ENCODE results near the gene SBNO2.

SBNO2 gene

DNA sequence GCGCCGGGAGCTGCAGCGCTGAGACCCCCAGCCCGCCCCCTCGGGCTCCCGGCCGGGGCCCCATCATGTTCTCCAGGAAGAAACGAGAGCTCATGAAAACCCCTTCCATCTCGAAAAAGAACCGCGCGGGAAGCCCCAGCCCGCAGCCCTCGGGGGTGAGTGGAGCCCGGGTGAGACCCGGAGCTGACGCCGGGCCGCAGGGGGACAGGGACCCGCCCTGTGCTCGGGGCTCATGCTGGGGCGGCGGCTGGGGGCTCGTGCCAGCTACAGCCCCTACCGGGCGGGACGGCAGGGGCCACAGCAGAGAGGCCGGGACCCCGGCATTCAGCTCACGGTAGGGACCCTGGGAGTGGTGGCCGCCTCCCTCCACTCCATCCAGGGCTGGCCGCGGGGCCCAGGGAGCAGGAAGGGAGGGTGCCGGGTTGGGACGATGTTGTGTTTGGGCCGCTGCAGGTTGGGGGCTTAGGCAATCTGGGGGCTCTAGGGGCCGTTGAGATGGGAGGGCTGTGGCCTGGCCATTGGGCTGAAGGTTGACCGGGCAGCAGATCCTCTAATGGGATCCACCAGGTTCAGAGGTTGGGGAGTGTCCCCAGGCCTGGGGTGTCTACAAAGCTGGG is 106.6 kb downstream of the SBNO2 start:
- no peak for DNase-seq (ENCODE audit: low read depth)
- TF ChIP-seq, protein P1, sequence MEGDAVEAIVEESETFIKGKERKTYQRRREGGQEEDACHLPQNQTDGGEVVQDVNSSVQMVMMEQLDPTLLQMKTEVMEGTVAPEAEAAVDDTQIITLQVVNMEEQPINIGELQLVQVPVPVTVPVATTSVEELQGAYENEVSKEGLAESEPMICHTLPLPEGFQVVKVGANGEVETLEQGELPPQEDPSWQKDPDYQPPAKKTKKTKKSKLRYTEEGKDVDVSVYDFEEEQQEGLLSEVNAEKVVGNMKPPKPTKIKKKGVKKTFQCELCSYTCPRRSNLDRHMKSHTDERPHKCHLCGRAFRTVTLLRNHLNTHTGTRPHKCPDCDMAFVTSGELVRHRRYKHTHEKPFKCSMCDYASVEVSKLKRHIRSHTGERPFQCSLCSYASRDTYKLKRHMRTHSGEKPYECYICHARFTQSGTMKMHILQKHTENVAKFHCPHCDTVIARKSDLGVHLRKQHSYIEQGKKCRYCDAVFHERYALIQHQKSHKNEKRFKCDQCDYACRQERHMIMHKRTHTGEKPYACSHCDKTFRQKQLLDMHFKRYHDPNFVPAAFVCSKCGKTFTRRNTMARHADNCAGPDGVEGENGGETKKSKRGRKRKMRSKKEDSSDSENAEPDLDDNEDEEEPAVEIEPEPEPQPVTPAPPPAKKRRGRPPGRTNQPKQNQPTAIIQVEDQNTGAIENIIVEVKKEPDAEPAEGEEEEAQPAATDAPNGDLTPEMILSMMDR (conservative IDR thresholded peaks at IDR 0.05; ENCODE audit: control insufficient read depth, insufficient read depth, low read depth, low read length): no peak

DNA sequence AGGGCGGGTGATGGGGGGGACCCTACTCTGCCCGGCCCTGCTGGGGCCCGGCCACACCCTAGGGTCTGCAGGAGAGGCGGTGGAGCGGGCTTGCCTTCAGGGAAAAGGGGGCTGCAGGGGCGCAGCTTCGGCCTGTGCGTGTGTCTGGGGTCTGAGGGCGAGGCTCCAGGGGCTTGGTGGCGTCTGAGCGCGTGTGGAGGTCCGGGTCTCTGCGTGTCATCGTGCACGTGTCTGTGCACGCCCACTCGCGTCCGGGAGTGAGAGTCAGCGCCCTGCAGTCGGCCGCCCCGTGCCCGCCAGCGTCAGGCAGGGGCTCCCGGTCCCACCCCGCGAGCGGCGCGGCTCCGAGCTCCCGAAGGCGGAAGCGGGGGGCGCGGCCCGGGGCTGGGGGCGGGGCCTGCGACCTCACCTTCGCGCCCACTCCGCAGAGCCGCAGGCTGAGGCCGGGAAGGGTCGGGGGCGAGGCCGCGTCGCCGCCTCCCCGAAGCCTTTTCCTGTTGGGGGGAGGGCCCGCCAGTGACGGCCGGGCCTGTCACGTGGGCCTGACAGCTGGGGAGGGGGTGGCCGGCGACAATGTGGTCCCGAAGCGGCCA is 107.2 kb downstream of the SBNO2 start, which contains the start of gene ARHGAP45:
TSS of gene ARHGAP45 (plus strand) at position 420 of the 593 bp plus-strand sequence. CDS start 239 bp downstream, outside the sequence.
- H3K4me3 ChIP-seq (ENCODE audit: control insufficient read depth, low read depth, low read length): no peak within 1 kb of the TSS
- TF ChIP-seq, protein P1 (conservative IDR thresholded peaks at IDR 0.05; ENCODE audit: control insufficient read depth, insufficient read depth, low read depth, low read length): no peak
- no peak for DNase-seq (ENCODE audit: low read depth)

More for the DNA sequence above, 106.6 kb downstream of the SBNO2 start:
- H3K4me3 ChIP-seq (ENCODE audit: control insufficient read depth, low read depth, low read length): no peak overlapping the region

DNA sequence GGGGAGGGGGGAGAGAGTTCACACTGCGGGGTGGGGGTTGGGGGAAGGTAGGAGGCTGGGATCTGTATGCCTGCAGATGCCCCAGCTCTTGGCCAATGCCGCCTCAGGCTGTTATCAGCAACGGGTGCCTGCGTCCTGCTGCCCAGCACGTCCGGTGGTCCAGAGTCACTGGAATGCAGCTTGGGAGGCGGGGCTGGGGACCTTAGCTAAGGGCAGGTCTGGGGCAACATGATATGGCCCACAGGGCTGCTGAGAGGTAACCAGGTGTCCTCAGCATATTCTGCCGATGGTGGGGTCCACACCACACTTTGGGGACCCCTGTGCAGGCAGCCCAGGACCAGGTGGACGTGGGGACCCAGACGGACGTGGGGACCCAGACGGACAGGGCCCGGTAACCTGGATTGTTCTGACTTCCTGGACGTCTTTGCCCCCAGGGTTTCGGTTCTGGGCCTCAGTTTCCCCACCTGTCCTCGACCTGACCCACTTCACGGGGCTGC is 107.8 kb downstream of the SBNO2 start:
- H3K4me3 ChIP-seq (ENCODE audit: control insufficient read depth, low read depth, low read length): no peak overlapping the region
- DNase-seq (ENCODE audit: low read depth): no peak

DNA sequence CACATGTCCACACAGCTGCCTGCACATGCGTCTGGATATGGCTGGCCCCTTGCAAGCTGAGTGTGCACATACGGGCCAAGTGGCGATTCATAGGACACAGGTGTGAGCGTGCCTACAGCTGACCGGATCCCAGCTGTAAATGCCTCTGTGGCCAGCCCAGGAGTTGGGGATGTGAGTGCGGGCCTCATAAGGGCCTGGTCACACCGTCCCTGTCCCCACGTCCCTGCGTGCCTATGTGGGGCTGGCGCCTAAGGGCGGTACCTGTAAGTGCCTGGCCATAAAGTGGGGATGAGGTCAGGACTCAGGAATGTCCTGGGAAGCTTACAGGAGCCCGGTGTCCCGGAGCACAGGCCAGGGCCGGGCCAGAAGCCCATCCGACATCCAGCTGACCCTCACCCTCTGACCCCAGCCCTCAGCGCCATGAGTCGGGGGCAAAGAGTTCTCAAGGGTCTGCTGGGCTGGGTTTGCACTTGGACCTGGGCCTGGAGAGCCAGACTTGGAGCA is 108.4 kb downstream of the SBNO2 start:
- TF ChIP-seq, protein P1 (conservative IDR thresholded peaks at IDR 0.05; ENCODE audit: control insufficient read depth, insufficient read depth, low read depth, low read length): no peak
- DNase-seq (ENCODE audit: low read depth): no peak
- H3K4me3 ChIP-seq (ENCODE audit: control insufficient read depth, low read depth, low read length): no peak overlapping the region

More for the DNA sequence above, 107.8 kb downstream of the SBNO2 start:
- TF ChIP-seq, protein P1 (conservative IDR thresholded peaks at IDR 0.05; ENCODE audit: control insufficient read depth, insufficient read depth, low read depth, low read length): no peak

DNA sequence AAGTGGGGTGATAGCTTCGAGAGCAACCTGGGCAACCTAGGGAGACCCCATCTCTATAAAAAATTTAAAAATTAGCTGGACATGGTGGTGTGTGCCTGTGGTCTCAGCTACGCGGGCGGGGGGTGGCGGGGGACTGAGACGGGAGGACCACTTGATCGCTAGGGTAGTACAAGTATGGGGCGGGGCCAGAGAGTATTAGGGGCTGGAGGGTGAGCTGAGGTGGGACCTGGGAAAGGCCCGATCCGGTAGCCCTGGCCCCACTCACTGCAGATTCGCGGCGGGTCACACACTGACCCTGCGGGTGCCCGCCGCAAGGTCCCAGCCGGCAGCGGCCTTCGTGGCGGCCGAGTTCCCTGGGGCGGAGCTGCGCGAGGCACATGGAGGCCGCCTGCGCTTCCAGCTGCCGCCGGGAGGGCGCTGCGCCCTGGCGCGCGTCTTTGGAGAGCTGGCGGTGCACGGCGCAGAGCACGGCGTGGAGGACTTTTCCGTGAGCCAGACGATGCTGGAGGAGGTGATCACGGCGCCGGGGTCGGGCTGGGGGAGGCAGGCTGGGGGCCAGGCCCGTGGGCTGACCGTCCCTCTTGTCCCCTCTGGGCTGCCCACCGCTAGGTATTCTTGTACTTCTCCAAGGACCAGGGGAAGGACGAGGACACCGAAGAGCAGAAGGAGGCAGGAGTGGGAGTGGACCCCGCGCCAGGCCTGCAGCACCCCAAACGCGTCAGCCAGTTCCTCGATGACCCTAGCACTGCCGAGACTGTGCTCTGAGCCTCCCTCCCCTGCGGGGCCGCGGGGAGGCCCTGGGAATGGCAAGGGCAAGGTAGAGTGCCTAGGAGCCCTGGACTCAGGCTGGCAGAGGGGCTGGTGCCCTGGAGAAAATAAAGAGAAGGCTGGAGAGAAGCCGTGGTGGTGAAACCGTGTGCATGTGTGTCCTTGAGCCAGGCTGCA is 109.1 kb downstream of the SBNO2 start:
- no peak overlapping the region for H3K4me3 ChIP-seq (ENCODE audit: control insufficient read depth, low read depth, low read length)
- TF ChIP-seq, protein P1 (conservative IDR thresholded peaks at IDR 0.05; ENCODE audit: control insufficient read depth, insufficient read depth, low read depth, low read length): peak; percentile 39
- peak; percentile 64 for DNase-seq (ENCODE audit: low read depth)

Measured in fibroblast of mammary gland (primary cell).